GM08714 (cell line): ENCODE measurements around the gene TBC1D3K.
"Not testable (repeated sequence)": the region's sequence is repeated elsewhere in the genome, so short reads cannot be mapped to it uniquely, and the experiment has no call there.

Experiments used
- H3K4me3 ChIP-seq: fragments of 200-500 bp; sonication (Bioruptor generic); 2 replicates; pipeline ENCODE4 v1.5.1; 2014; ENCODE audit warnings: mild to moderate bottlenecking, low read length, inconsistent platforms
- ZNF274 ChIP-seq: IDR thresholded peaks from 2 replicates; pipeline ENCODE4 v1.6.1; 2012; ENCODE audit warnings: mild to moderate bottlenecking, low read depth, low read length

Gene TBC1D3K

DNA sequence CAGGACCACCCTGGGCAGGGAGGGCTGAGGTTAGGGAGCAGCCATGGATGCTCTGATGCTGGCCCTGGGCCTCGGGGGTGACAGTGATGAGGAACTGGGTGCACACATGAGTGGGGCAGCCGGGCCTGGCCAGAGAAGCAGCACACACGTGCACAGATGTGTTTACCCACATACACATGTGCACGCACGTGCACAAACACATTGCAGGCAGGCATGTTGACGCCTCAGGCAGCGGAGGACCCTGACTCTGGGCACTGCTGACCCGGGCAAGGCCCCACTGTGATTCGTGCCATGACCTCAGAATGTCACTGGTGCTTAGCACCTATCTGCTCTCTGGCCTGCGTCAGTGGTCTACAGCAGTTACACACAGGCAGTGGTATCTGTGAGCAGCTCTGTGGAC, at the start of gene TBC1D3K:
Gene TBC1D3K, plus strand, starts transcription at position 301 of the 400 bp plus-strand sequence. CDS start 1,585 bp downstream, outside the sequence.
- not testable (repeated sequence) for H3K4me3 ChIP-seq

GRCh38 chr17:37884516-37884915, 39.7 kb upstream of the TBC1D3K start:
- no peak overlapping the region for H3K4me3 ChIP-seq
- no peak for TF ChIP-seq ZNF274

- H3K4me3 ChIP-seq = no peak overlapping the region
- no peak for TF ChIP-seq ZNF274
Measured at GRCh38 chr17:37885136-37885535, 39.1 kb upstream of the TBC1D3K start.

DNA sequence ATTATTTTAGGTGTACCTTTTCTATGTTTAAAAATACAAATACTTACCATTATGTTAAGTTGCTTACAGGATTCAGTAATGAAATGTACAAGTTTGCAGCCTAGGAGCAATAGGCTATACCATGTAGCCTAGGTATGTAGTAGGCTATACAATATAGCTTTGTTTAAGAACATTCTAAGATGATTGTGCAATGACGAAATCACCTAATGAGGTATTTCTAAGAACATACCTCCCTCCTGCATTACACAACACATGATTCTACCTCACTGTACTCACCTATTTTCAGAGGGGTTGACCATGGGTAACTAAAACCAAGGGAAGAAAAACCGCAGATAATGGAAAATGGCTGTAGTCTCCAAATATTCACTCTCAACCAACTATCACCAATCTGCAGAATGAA, 35.3 kb upstream of the TBC1D3K start:
- no peak overlapping the region for H3K4me3 ChIP-seq
- no peak for TF ChIP-seq ZNF274

DNA sequence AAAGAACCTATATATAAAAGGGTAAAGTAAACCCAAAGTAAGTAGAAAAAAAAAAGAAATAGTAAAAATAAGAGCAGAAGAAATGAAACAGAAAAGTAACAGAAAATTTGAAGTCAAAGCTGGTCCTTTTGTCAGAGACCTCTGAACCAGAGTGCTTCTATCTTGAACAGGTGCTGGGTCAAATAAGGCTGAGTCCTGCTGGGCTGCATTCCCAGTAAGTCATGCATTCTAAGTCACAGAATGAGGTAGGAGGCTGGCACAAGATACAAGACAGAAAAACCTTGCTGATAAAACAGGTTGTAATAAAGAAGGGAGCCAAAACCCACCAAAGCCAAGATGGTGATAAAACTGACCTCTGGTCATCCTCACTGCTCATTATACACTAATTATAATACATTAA, 27.3 kb upstream of the TBC1D3K start:
- H3K4me3 ChIP-seq = not testable (repeated sequence)
